PC-3 (cell line): Measurements from ENCODE around the gene KHDC1. TPM values are rescaled to one million over a fixed set of nuclear protein-coding genes. Genes with fewer than 3 reads are reported as not detected.
"Not testable (repeated sequence)": the region's sequence is repeated elsewhere in the genome, so short reads cannot be mapped to it uniquely, and the experiment has no call there.

Source experiments
- ATAC-seq: fragments of 200-7000 bp; cut with Tn5 transposase; 2 replicates; pipeline ENCODE4 v1.9.1; 2020; ENCODE audit warnings: mild to moderate bottlenecking, moderate library complexity
- BruUV-seq: library from RNA; stranded (reverse); fragments of 400-500 nt; replicated peaks from 2 replicates; lab custom pipeline; 2021; lab: Mats Ljungman, UMichigan
- CTCF ChIA-PET: fragments of 300-600 bp; sonication (Branson Sonifier 250); formaldehyde crosslinking; loops from one replicate; lab custom pipeline; 2022; ENCODE audit warnings: antibody characterized with exemption; lab: Charles Lee
- POLR2A ChIA-PET: fragments of 300-600 bp; sonication (Branson Sonifier 250); formaldehyde crosslinking; loops from one replicate; lab custom pipeline; 2022; ENCODE audit warnings: antibody characterized with exemption; ENCODE audit not compliant: unreplicated experiment; lab: Charles Lee
- DNase-seq: peaks from one replicate; pipeline ENCODE4 v3.0.0-alpha.2; 2015
- H2AFZ ChIP-seq: fragments of 300-600 bp; sonication (generic); 2 replicates; pipeline ENCODE4 v1.6.0; 2016; ENCODE audit warnings: antibody characterized with exemption, low read length
- H3F3A ChIP-seq: fragments of 300-600 bp; sonication (generic); one replicate; pipeline ENCODE4 v1.6.0; 2017; ENCODE audit warnings: antibody characterized with exemption, low read length, control low read depth, mild to moderate bottlenecking; ENCODE audit not compliant: unreplicated experiment
- H3K27ac ChIP-seq: fragments of 300-600 bp; sonication (generic); 2 replicates; pipeline ENCODE4 v1.5.1; 2016; ENCODE audit warnings: mild to moderate bottlenecking, low read length
- H3K27me3 ChIP-seq: fragments of 300-600 bp; sonication (generic); 2 replicates; pipeline ENCODE4 v1.6.1; 2016; ENCODE audit warnings: low read length, mixed read lengths
- H3K36me3 ChIP-seq: fragments of 300-600 bp; sonication (generic); 2 replicates; pipeline ENCODE4 v1.6.1; 2016; ENCODE audit warnings: low read depth, mixed run types, low read length, mixed read lengths
- H3K4me1 ChIP-seq: fragments of 300-600 bp; sonication (generic); 2 replicates; pipeline ENCODE4 v1.5.1; 2016; ENCODE audit warnings: low read length; ENCODE audit not compliant: insufficient read depth
- H3K4me2 ChIP-seq: fragments of 300-600 bp; sonication (generic); 2 replicates; pipeline ENCODE4 v1.6.0; 2016; ENCODE audit warnings: low read length
- H3K4me3 ChIP-seq: fragments of 300-600 bp; sonication (generic); 2 replicates; pipeline ENCODE4 v1.5.1; 2016; ENCODE audit warnings: mild to moderate bottlenecking, low read length, mixed read lengths
- H3K79me2 ChIP-seq: fragments of 300-600 bp; sonication (generic); 2 replicates; pipeline ENCODE4 v1.6.1; 2017; ENCODE audit warnings: low read length, mixed read lengths
- H3K9ac ChIP-seq: fragments of 300-600 bp; sonication (generic); 2 replicates; pipeline ENCODE4 v1.6.0; 2016; ENCODE audit warnings: mild to moderate bottlenecking, low read length
- H3K9me2 ChIP-seq: fragments of 300-600 bp; sonication (generic); replicated peaks from 2 replicates; pipeline ENCODE4 v1.6.1; 2016; ENCODE audit warnings: mixed run types, low read length, mixed read lengths
- H3K9me3 ChIP-seq: fragments of 300-600 bp; sonication (generic); 2 replicates; pipeline ENCODE4 v1.6.1; 2016; ENCODE audit warnings: low read length, mixed read lengths
- H4K20me1 ChIP-seq: fragments of 300-600 bp; sonication (generic); 2 replicates; pipeline ENCODE4 v1.6.1; 2016; ENCODE audit warnings: low read length, mixed read lengths
- EZH2 ChIP-seq: fragments of 300-600 bp; sonication (generic); IDR thresholded peaks from one replicate; pipeline ENCODE4 v1.6.1; 2017; ENCODE audit warnings: antibody characterized with exemption, mild to moderate bottlenecking, low read length; ENCODE audit not compliant: unreplicated experiment
- EZH2phosphoT487 ChIP-seq: fragments of 300-600 bp; sonication (generic); IDR thresholded peaks from 2 replicates; pipeline ENCODE4 v1.6.1; 2018; ENCODE audit warnings: mild to moderate bottlenecking, antibody characterized with exemption, low read length, borderline replicate concordance
- intact Hi-C: fragments of 100-400 bp; cut with micrococcal nuclease; formaldehyde crosslinking; loops from 2 replicates; pipeline ENCODE4 v1.9.0; 2023
- total RNA-seq: library from RNA; depleted of rRNA; stranded (reverse); fragments of >200 nt; gene quantifications from 2 replicates; pipeline ENCODE4 v1.2.3, GENCODE V29; 2014
- TF ChIP-seq, protein P1 (sequence below): fragments of 300-600 bp; sonication (generic); conservative IDR thresholded peaks from 2 replicates; pipeline ENCODE4 v1.5.1; 2017; ENCODE audit warnings: antibody characterized with exemption, low read depth, mild to moderate bottlenecking, low read length

KHDC1 gene
- total RNA-seq, 1 experiment from 2014 or later = 7.9 TPM

DNA sequence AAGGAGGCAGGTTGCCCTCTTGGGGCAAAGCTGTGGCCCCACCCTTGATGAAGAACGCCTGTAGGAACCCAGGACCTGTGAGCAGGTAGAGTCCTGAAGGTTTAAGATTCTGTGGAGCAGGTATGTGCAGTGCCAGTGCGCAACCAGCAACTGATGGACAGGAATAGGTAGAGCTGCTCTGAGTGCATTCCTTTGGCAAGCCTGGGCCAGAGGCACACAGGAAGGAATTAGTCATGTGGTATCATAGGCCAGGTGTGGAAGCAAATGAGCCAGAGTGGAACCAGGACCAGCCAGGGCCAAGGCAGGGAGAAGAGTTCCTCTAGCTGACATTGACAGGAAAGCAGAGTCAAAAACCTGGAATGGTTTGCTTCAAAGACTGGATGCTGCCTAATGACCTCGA, 1.4 kb upstream of the KHDC1 start:
- TF ChIP-seq EZH2phosphoT487 = no peak
- H3K27me3 ChIP-seq = no peaks in the 10 kb centered on the region
- no peaks in the 10 kb centered on the region for H3K9me3 ChIP-seq
- H4K20me1 ChIP-seq = no peaks in the 10 kb centered on the region
- POLR2A ChIA-PET = interaction anchor here (0.6 kb wide), 1 partner anchor 19 kb away, joined by 3 read pairs; no protein-coding TSS in a partner anchor
- no peak overlapping the region for H3K4me3 ChIP-seq
- no peak overlapping the region for H3K9ac ChIP-seq
- peak overlapping the region; percentile 23 for H3K4me2 ChIP-seq
- no peaks in the 10 kb centered on the region for H3K9me2 ChIP-seq
- H3K27ac ChIP-seq = no peak overlapping the region
- H3K36me3 ChIP-seq = no peaks in the 10 kb centered on the region
- DNase-seq (peak; percentile 70), ATAC-seq (peak; percentile 64)
- intact Hi-C loops = no loop called here
- peaks cover 24% of the 10 kb centered on the region for H3K4me1 ChIP-seq
- BruUV-seq = no TSS peak
- no peak overlapping the region for H2AFZ ChIP-seq
- H3K79me2 ChIP-seq = no peaks in the 10 kb centered on the region
- CTCF ChIA-PET = no interaction called here
- H3F3A ChIP-seq = peaks cover 3% of the 10 kb centered on the region

GRCh38 chr6:73263570-73263909, 544 bp upstream of the KHDC1 start:
- H3K27me3 ChIP-seq = no peaks in the 10 kb centered on the region
- no peak for DNase-seq
- peaks cover 24% of the 10 kb centered on the region for H3K4me1 ChIP-seq
- H3K9ac ChIP-seq = peak overlapping the region; percentile 64; the same call in 1 of the 2 replicates
- H3K36me3 ChIP-seq = no peaks in the 10 kb centered on the region
- no TSS peak for BruUV-seq
- peak overlapping the region; percentile 58; the same call in 1 of the 2 replicates for H2AFZ ChIP-seq
- H3K79me2 ChIP-seq = no peaks in the 10 kb centered on the region
- no peak for TF ChIP-seq EZH2
- TF ChIP-seq, protein P1, sequence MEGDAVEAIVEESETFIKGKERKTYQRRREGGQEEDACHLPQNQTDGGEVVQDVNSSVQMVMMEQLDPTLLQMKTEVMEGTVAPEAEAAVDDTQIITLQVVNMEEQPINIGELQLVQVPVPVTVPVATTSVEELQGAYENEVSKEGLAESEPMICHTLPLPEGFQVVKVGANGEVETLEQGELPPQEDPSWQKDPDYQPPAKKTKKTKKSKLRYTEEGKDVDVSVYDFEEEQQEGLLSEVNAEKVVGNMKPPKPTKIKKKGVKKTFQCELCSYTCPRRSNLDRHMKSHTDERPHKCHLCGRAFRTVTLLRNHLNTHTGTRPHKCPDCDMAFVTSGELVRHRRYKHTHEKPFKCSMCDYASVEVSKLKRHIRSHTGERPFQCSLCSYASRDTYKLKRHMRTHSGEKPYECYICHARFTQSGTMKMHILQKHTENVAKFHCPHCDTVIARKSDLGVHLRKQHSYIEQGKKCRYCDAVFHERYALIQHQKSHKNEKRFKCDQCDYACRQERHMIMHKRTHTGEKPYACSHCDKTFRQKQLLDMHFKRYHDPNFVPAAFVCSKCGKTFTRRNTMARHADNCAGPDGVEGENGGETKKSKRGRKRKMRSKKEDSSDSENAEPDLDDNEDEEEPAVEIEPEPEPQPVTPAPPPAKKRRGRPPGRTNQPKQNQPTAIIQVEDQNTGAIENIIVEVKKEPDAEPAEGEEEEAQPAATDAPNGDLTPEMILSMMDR = no peak
- TF ChIP-seq EZH2phosphoT487 = no peak
- peak overlapping the region; percentile 72 for H3K4me3 ChIP-seq
- peak overlapping the region; percentile 82 for H3K4me2 ChIP-seq
- H3K27ac ChIP-seq = no peak overlapping the region
- ChIA-PET CTCF (no interaction called here), POLR2A (no interaction called here)
- intact Hi-C loops = no loop called here
- no peaks in the 10 kb centered on the region for H3K9me2 ChIP-seq
- no peaks in the 10 kb centered on the region for H4K20me1 ChIP-seq
- H3F3A ChIP-seq = peaks cover 3% of the 10 kb centered on the region
- ATAC-seq = no peak
- H3K9me3 ChIP-seq = no peaks in the 10 kb centered on the region

DNA sequence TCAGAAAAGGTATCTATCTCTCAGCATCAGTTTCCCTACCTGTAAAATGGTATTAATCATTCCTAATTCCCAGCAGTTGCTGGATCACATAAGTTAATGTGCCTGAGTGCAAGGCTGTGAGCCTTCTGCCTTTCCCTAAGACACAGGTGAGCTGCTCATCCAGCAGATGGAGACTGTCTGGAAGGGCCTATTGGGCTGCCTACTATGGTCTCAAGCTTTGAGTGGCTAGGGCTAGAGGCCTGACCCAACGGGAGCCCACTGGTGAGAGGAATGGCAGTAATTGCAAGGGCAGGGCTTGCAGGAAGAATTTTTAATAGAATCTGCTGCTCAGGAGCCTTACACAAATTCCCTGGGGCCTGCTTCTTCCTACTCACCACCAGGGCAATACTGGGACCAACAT, 4.3 kb downstream of the KHDC1 start:
- no peak for ATAC-seq
- CTCF ChIA-PET = no interaction called here

DNA sequence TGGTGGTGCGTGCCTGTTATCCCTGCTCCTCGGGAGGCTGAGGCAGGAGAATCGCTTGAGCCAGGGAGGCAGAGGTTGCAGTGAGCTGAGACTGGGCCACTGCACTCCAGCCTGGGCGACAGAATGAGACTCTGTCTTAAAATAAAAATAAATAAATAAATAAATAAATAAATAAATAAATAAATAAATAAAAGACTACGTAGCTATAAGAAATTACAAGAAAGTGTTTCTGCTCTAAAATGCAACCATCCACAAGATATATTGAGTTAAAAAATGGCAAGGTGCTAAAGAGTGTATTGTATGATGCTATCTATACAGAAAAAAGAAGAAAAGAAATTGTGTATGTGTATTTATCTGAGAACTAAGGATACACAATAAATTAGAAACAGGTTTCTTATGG, 8.7 kb downstream of the KHDC1 start:
- intact Hi-C loops, H3K4me1 ChIP-seq, H3K27ac ChIP-seq, ATAC-seq, H2AFZ ChIP-seq, H3K9me3 ChIP-seq, H3K4me2 ChIP-seq, H3K27me3 ChIP-seq, CTCF ChIA-PET, H3K9me2 ChIP-seq, H3K4me3 ChIP-seq, H3F3A ChIP-seq, H3K9ac ChIP-seq, BruUV-seq, DNase-seq, H3K79me2 ChIP-seq, H4K20me1 ChIP-seq, H3K36me3 ChIP-seq: not testable (repeated sequence)
- POLR2A ChIA-PET = interaction anchor here (0.6 kb wide), 1 partner anchor 54 kb away, joined by 5 read pairs; no protein-coding TSS in a partner anchor

More for the DNA sequence above, 4.3 kb downstream of the KHDC1 start:
- H3K4me2 ChIP-seq = no peak overlapping the region
- POLR2A ChIA-PET = no interaction called here
- no peak for DNase-seq
- no peak overlapping the region for H2AFZ ChIP-seq
- intact Hi-C loops = no loop called here
- no peak for TF ChIP-seq EZH2
- no peak for TF ChIP-seq EZH2phosphoT487
- TF ChIP-seq, protein P1 = no peak
- no peaks in the 10 kb centered on the region for H3F3A ChIP-seq
- H3K9ac ChIP-seq = no peak overlapping the region
- no peaks in the 10 kb centered on the region for H3K79me2 ChIP-seq
- H3K27me3 ChIP-seq = no peaks in the 10 kb centered on the region
- no peaks in the 10 kb centered on the region for H3K9me3 ChIP-seq
- no peaks in the 10 kb centered on the region for H3K9me2 ChIP-seq
- BruUV-seq = no TSS peak
- no peaks in the 10 kb centered on the region for H3K36me3 ChIP-seq
- no peak overlapping the region for H3K27ac ChIP-seq
- no peaks in the 10 kb centered on the region for H4K20me1 ChIP-seq
- H3K4me1 ChIP-seq = peaks cover 13% of the 10 kb centered on the region; the same call in 1 of the 2 replicates
- H3K4me3 ChIP-seq = no peak overlapping the region
